GM23338 (cell line): ENCODE data around the gene NWD2. TPM values are rescaled to one million over a fixed set of nuclear protein-coding genes. Genes with fewer than 3 reads are reported as not detected.

Source experiments
- ATAC-seq: fragments of 200-7000 bp; cut with Tn5 transposase; 3 replicates; pipeline ENCODE4 v1.9.1; 2020
- DNase-seq: peaks from one replicate; pipeline ENCODE4 v3.0.0-alpha.2; 2015; ENCODE audit warnings: low spot score
- H2AFZ ChIP-seq: fragments of 200-600 bp; sonication (generic); 2 replicates; pipeline ENCODE4 v1.8.0; 2016; ENCODE audit warnings: antibody characterized with exemption, mild to moderate bottlenecking, moderate library complexity
- H3F3A ChIP-seq: fragments of 200-600 bp; sonication (generic); replicated peaks from 2 replicates; pipeline ENCODE4 v1.8.0; 2017; ENCODE audit warnings: antibody characterized with exemption, mixed run types, low read depth
- H3K27ac ChIP-seq: fragments of 200-600 bp; sonication (generic); 2 replicates; pipeline ENCODE4 v1.6.1; 2016; ENCODE audit warnings: low read depth
- H3K27me3 ChIP-seq: fragments of 200-600 bp; sonication (generic); 2 replicates; pipeline ENCODE4 v1.8.0; 2016; ENCODE audit warnings: mild to moderate bottlenecking, mixed run types, moderate library complexity; ENCODE audit not compliant: insufficient read depth
- H3K36me3 ChIP-seq: fragments of 200-600 bp; sonication (generic); 2 replicates; pipeline ENCODE4 v1.8.0; 2016; ENCODE audit warnings: mild to moderate bottlenecking; ENCODE audit not compliant: insufficient read depth
- H3K4me1 ChIP-seq: fragments of 200-600 bp; sonication (generic); 2 replicates; pipeline ENCODE4 v1.8.0; 2016; ENCODE audit warnings: mild to moderate bottlenecking, moderate library complexity; ENCODE audit not compliant: insufficient read depth
- H3K4me2 ChIP-seq: fragments of 200-600 bp; sonication (generic); 2 replicates; pipeline ENCODE4 v1.7.1; 2017; ENCODE audit warnings: mixed run types
- H3K4me3 ChIP-seq: fragments of 200-600 bp; sonication (generic); 2 replicates; pipeline ENCODE4 v1.6.1; 2016; ENCODE audit warnings: mixed run types
- H3K79me2 ChIP-seq: fragments of 200-600 bp; sonication (generic); replicated peaks from 2 replicates; pipeline ENCODE4 v1.8.0; 2017; ENCODE audit warnings: mild to moderate bottlenecking; ENCODE audit not compliant: insufficient read depth
- H3K9me2 ChIP-seq: fragments of 200-600 bp; sonication (generic); 2 replicates; pipeline ENCODE4 v1.8.0; 2017; ENCODE audit not compliant: insufficient read depth
- H4K20me1 ChIP-seq: fragments of 200-600 bp; sonication (generic); replicated peaks from 2 replicates; pipeline ENCODE4 v1.8.0; 2017; ENCODE audit warnings: mild to moderate bottlenecking; ENCODE audit not compliant: insufficient read depth
- H3K27ac Mint-ChIP-seq: 2 replicates; pipeline ENCODE4 v1.8.0; 2020; ENCODE audit warnings: inconsistent platforms, mild to moderate bottlenecking, moderate library complexity, mixed read lengths
- H3K27me3 Mint-ChIP-seq: 3 replicates; pipeline ENCODE4 v1.8.0; 2022; ENCODE audit warnings: low read depth, mild to moderate bottlenecking, moderate library complexity, mixed read lengths, inconsistent platforms; ENCODE audit not compliant: insufficient read depth, poor library complexity
- H3K36me3 Mint-ChIP-seq: 3 replicates; pipeline ENCODE4 v1.8.0; 2021; ENCODE audit warnings: low read depth, mild to moderate bottlenecking, inconsistent platforms, moderate library complexity, mixed read lengths
- H3K4me1 Mint-ChIP-seq: 3 replicates; pipeline ENCODE4 v1.8.0; 2020; ENCODE audit warnings: mild to moderate bottlenecking, inconsistent platforms, mixed read lengths
- H3K4me3 Mint-ChIP-seq: 3 replicates; pipeline ENCODE4 v1.8.0; 2021; ENCODE audit warnings: moderate library complexity, mild to moderate bottlenecking, inconsistent platforms, mixed read lengths
- H3K9me3 Mint-ChIP-seq: 3 replicates; pipeline ENCODE4 v1.8.0; 2020; ENCODE audit warnings: moderate library complexity, mild to moderate bottlenecking, inconsistent platforms, mixed read lengths
- EZH2 ChIP-seq: fragments of 200-600 bp; sonication (generic); IDR thresholded peaks from one replicate; pipeline ENCODE4 v1.8.0; 2017; ENCODE audit warnings: antibody characterized with exemption, mild to moderate bottlenecking, low read depth; ENCODE audit not compliant: unreplicated experiment
- EZH2phosphoT487 ChIP-seq: fragments of 200-600 bp; sonication (generic); IDR thresholded peaks from one replicate; pipeline ENCODE4 v1.8.1; 2018; ENCODE audit warnings: antibody characterized with exemption; ENCODE audit not compliant: unreplicated experiment
- NANOG ChIP-seq: IDR thresholded peaks from 2 replicates; pipeline ENCODE4 v1.6.1; 2016; ENCODE audit warnings: antibody characterized with exemption, borderline replicate concordance
- STAT1 ChIP-seq: IDR thresholded peaks from one replicate; pipeline ENCODE4 v1.6.1; 2016; ENCODE audit warnings: antibody characterized with exemption; ENCODE audit not compliant: unreplicated experiment
- ZNF114 ChIP-seq: fragments of 250-450 bp; sonication (Bioruptor Pico); IDR thresholded peaks from 2 replicates; pipeline ENCODE4 v1.5.0; 2020; ENCODE audit warnings: mild to moderate bottlenecking, moderate library complexity
- ZNF331 ChIP-seq: fragments of 250-450 bp; sonication (Bioruptor Pico); IDR thresholded peaks from 2 replicates; pipeline ENCODE4 v1.5.0; 2020; ENCODE audit warnings: low read depth, mild to moderate bottlenecking, moderate library complexity
- polyA plus RNA-seq: library from polyadenylated mRNA; unstranded; fragments of >200 nt; fragmentation: Nextera tagmentation; extraction: Ambion mirVana; gene quantifications from 2 replicates; pipeline ENCODE4 v1.2.1, GENCODE V29; 2016
- total RNA-seq: library from RNA; depleted of rRNA; stranded (reverse); fragments of >200 nt; shearing (Covaris generic); gene quantifications from 2 replicates; pipeline ENCODE4 v1.2.3, GENCODE V29; 2014
- TF ChIP-seq, protein P1 (sequence below): IDR thresholded peaks from one replicate; pipeline ENCODE4 v1.6.1; 2018; ENCODE audit warnings: antibody characterized with exemption; ENCODE audit not compliant: unreplicated experiment
- TF ChIP-seq, protein P2 (sequence below), 2 experiments: fragments of 200-600 bp in 1 of 2; sonication (generic) in 1 of 2; conservative IDR thresholded peaks; 2 replicates each; pipeline versions ENCODE4 v1.5.1 to v1.6.1; 2016 to 2017; ENCODE audit warnings: antibody characterized with exemption in 2 of 2, low read depth in 2 of 2, mild to moderate bottlenecking in 2 of 2, moderate library complexity in 1 of 2
- TF ChIP-seq, protein P3 (sequence below): fragments of 250-450 bp; sonication (Bioruptor Pico); IDR thresholded peaks from 2 replicates; pipeline ENCODE4 v1.5.0; 2020; ENCODE audit warnings: mild to moderate bottlenecking, moderate library complexity

Gene NWD2
- total and polyA plus RNA-seq, 2 experiments from 2014 or later, result 0.07 TPM; not detected in 1

DNA sequence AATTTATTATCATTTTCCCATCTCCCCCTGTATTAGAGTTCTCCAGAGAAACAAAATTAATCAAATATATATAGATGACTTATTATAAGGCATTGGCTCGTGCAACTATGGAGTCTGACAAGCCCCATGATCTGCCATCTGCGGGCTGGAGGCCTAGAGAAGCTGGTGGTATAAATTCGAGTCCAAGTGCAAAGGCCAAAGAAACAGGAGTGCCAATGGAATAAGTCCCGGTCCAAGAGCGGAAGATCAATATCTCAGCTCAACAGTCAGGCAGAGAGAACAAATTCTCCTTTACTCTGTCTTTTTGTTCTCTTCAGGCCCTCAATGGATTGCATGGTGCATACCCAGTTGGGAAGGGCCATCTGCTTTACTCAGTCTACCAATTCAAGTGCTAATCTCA lies 178.8 kb downstream of the NWD2 start:
- Mint-ChIP-seq H3K36me3 (no peaks in the 10 kb centered on the region), H3K4me3 (no peak overlapping the region), H3K27ac (no peak overlapping the region), H3K4me1 (peaks cover 3% of the 10 kb centered on the region; the same call in 2 of the 3 replicates), H3K27me3 (no peaks in the 10 kb centered on the region), H3K9me3 (no peaks in the 10 kb centered on the region; the same call in 2 of the 3 replicates)
- DNase-seq (no peak), ATAC-seq (no peak)
- H4K20me1 ChIP-seq, result no peaks in the 10 kb centered on the region
- no peaks in the 10 kb centered on the region for H3K79me2 ChIP-seq
- H3K36me3 ChIP-seq, result no peaks in the 10 kb centered on the region
- no peaks in the 10 kb centered on the region for H3F3A ChIP-seq
- H3K27ac ChIP-seq, result no peak overlapping the region
- no peak for TF ChIP-seq ZNF114
- TF ChIP-seq EZH2phosphoT487, result no peak
- TF ChIP-seq, protein P1, sequence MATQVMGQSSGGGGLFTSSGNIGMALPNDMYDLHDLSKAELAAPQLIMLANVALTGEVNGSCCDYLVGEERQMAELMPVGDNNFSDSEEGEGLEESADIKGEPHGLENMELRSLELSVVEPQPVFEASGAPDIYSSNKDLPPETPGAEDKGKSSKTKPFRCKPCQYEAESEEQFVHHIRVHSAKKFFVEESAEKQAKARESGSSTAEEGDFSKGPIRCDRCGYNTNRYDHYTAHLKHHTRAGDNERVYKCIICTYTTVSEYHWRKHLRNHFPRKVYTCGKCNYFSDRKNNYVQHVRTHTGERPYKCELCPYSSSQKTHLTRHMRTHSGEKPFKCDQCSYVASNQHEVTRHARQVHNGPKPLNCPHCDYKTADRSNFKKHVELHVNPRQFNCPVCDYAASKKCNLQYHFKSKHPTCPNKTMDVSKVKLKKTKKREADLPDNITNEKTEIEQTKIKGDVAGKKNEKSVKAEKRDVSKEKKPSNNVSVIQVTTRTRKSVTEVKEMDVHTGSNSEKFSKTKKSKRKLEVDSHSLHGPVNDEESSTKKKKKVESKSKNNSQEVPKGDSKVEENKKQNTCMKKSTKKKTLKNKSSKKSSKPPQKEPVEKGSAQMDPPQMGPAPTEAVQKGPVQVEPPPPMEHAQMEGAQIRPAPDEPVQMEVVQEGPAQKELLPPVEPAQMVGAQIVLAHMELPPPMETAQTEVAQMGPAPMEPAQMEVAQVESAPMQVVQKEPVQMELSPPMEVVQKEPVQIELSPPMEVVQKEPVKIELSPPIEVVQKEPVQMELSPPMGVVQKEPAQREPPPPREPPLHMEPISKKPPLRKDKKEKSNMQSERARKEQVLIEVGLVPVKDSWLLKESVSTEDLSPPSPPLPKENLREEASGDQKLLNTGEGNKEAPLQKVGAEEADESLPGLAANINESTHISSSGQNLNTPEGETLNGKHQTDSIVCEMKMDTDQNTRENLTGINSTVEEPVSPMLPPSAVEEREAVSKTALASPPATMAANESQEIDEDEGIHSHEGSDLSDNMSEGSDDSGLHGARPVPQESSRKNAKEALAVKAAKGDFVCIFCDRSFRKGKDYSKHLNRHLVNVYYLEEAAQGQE, result no peak
- no peak for TF ChIP-seq ZNF331
- no peak for TF ChIP-seq EZH2
- no peak for TF ChIP-seq STAT1
- TF ChIP-seq, protein P2, sequence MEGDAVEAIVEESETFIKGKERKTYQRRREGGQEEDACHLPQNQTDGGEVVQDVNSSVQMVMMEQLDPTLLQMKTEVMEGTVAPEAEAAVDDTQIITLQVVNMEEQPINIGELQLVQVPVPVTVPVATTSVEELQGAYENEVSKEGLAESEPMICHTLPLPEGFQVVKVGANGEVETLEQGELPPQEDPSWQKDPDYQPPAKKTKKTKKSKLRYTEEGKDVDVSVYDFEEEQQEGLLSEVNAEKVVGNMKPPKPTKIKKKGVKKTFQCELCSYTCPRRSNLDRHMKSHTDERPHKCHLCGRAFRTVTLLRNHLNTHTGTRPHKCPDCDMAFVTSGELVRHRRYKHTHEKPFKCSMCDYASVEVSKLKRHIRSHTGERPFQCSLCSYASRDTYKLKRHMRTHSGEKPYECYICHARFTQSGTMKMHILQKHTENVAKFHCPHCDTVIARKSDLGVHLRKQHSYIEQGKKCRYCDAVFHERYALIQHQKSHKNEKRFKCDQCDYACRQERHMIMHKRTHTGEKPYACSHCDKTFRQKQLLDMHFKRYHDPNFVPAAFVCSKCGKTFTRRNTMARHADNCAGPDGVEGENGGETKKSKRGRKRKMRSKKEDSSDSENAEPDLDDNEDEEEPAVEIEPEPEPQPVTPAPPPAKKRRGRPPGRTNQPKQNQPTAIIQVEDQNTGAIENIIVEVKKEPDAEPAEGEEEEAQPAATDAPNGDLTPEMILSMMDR (conservative IDR thresholded peaks at IDR 0.05; ENCODE audit: low read depth in 2 of 2), result no peak
- TF ChIP-seq, protein P3, sequence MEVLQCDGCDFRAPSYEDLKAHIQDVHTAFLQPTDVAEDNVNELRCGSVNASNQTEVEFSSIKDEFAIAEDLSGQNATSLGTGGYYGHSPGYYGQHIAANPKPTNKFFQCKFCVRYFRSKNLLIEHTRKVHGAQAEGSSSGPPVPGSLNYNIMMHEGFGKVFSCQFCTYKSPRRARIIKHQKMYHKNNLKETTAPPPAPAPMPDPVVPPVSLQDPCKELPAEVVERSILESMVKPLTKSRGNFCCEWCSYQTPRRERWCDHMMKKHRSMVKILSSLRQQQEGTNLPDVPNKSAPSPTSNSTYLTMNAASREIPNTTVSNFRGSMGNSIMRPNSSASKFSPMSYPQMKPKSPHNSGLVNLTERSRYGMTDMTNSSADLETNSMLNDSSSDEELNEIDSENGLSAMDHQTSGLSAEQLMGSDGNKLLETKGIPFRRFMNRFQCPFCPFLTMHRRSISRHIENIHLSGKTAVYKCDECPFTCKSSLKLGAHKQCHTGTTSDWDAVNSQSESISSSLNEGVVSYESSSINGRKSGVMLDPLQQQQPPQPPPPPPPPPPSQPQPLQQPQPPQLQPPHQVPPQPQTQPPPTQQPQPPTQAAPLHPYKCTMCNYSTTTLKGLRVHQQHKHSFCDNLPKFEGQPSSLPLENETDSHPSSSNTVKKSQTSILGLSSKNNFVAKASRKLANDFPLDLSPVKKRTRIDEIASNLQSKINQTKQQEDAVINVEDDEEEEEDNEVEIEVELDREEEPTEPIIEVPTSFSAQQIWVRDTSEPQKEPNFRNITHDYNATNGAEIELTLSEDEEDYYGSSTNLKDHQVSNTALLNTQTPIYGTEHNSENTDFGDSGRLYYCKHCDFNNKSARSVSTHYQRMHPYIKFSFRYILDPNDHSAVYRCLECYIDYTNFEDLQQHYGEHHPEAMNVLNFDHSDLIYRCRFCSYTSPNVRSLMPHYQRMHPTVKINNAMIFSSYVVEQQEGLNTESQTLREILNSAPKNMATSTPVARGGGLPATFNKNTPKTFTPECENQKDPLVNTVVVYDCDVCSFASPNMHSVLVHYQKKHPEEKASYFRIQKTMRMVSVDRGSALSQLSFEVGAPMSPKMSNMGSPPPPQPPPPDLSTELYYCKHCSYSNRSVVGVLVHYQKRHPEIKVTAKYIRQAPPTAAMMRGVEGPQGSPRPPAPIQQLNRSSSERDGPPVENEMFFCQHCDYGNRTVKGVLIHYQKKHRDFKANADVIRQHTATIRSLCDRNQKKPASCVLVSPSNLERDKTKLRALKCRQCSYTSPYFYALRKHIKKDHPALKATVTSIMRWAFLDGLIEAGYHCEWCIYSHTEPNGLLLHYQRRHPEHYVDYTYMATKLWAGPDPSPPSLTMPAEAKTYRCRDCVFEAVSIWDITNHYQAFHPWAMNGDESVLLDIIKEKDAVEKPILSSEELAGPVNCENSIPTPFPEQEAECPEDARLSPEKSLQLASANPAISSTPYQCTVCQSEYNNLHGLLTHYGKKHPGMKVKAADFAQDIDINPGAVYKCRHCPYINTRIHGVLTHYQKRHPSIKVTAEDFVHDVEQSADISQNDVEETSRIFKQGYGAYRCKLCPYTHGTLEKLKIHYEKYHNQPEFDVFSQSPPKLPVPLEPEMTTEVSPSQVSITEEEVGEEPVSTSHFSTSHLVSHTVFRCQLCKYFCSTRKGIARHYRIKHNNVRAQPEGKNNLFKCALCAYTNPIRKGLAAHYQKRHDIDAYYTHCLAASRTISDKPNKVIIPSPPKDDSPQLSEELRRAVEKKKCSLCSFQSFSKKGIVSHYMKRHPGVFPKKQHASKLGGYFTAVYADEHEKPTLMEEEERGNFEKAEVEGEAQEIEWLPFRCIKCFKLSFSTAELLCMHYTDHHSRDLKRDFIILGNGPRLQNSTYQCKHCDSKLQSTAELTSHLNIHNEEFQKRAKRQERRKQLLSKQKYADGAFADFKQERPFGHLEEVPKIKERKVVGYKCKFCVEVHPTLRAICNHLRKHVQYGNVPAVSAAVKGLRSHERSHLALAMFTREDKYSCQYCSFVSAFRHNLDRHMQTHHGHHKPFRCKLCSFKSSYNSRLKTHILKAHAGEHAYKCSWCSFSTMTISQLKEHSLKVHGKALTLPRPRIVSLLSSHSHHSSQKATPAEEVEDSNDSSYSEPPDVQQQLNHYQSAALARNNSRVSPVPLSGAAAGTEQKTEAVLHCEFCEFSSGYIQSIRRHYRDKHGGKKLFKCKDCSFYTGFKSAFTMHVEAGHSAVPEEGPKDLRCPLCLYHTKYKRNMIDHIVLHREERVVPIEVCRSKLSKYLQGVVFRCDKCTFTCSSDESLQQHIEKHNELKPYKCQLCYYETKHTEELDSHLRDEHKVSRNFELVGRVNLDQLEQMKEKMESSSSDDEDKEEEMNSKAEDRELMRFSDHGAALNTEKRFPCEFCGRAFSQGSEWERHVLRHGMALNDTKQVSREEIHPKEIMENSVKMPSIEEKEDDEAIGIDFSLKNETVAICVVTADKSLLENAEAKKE (CRISPR knock-in tag), result no peak
- no peak for TF ChIP-seq NANOG
- no peaks in the 10 kb centered on the region for H3K27me3 ChIP-seq
- H3K4me1 ChIP-seq, result no peaks in the 10 kb centered on the region
- no peaks in the 10 kb centered on the region for H3K9me2 ChIP-seq
- H3K4me3 ChIP-seq, result no peak overlapping the region
- no peak overlapping the region for H2AFZ ChIP-seq
- no peak overlapping the region for H3K4me2 ChIP-seq
